DMS 273 (cell line): ENCODE measurements around the gene TSR2.
"Not testable (repeated sequence)": the region's sequence is repeated elsewhere in the genome, so short reads cannot be mapped to it uniquely, and the experiment has no call there.

Experiments used
- DNase-seq: peaks from one replicate; lab custom pipeline; 2025; ENCODE audit not compliant: unreplicated experiment; lab: John Stamatoyannopoulos, UW

The TSR2 gene

GRCh38 chrX:54473993-54474859 is 34.0 kb downstream of the TSR2 start:
- no peak for DNase-seq

GRCh38 chrX:54479136-54480111 is 39.2 kb downstream of the TSR2 start:
- DNase-seq = peak; percentile 94

GRCh38 chrX:54482839-54483593 is 42.8 kb downstream of the TSR2 start:
- DNase-seq = peak; percentile 84

- peak; percentile 48 for DNase-seq
Measured at GRCh38 chrX:54483946-54484345, 43.7 kb downstream of the TSR2 start.

GRCh38 chrX:54484666-54485065 is 44.5 kb downstream of the TSR2 start:
- DNase-seq = peak; percentile 14

- not testable (repeated sequence) for DNase-seq
Measured at GRCh38 chrX:54489819-54490218, 49.6 kb downstream of the TSR2 start.

- DNase-seq = peak; percentile 12
Measured at GRCh38 chrX:54492340-54492739, 52.1 kb downstream of the TSR2 start.

GRCh38 chrX:54494166-54494988 is 54.2 kb downstream of the TSR2 start:
- no peak for DNase-seq
